ENCODE results near the gene RGS3.

Gene RGS3

GRCh38 chr9:113567361-113568080 is 104.0 kb downstream of the RGS3 start:
- Mint-ChIP-seq H3K27ac (peak overlapping the region in 1 of 2 donors; percentile 86), H3K27me3 (no peaks in the 10 kb centered on the region), H3K9me3 (no peaks in the 10 kb centered on the region), H3K4me3 (no peak overlapping the region), H3K4me1 (peaks cover 75% of the 10 kb centered on the region)
- DNase-seq (no peak), ATAC-seq (no peak)

- no peak overlapping the region for H3K27ac Mint-ChIP-seq
- no peak for DNase-seq
- H3K9me3 Mint-ChIP-seq: no peaks in the 10 kb centered on the region
- H3K4me1 Mint-ChIP-seq: peaks cover 78% of the 10 kb centered on the region
- H3K27me3 Mint-ChIP-seq: no peaks in the 10 kb centered on the region
- no peak overlapping the region for H3K4me3 Mint-ChIP-seq
- ATAC-seq: no peak
These were observed 104.5 kb downstream of the RGS3 start for GRCh38 chr9:113568081-113568435.

GRCh38 chr9:113568571-113569321 is 105.2 kb downstream of the RGS3 start:
- Mint-ChIP-seq H3K27me3 (no peaks in the 10 kb centered on the region), H3K9me3 (no peaks in the 10 kb centered on the region), H3K4me3 (no peak overlapping the region), H3K4me1 (peaks cover 78% of the 10 kb centered on the region), H3K27ac (peak overlapping the region in 1 of 2 donors; percentile 48)
- DNase-seq (no peak), ATAC-seq (no peak)

- Mint-ChIP-seq H3K27me3 (no peaks in the 10 kb centered on the region), H3K9me3 (no peaks in the 10 kb centered on the region), H3K27ac (peak overlapping the region in 1 of 2 donors; percentile 48), H3K4me1 (peaks cover 79% of the 10 kb centered on the region), H3K4me3 (no peak overlapping the region)
- ATAC-seq (no peak), DNase-seq (no peak)
These were observed 106.0 kb downstream of the RGS3 start for GRCh38 chr9:113569472-113570060.

- no peaks in the 10 kb centered on the region for H3K27me3 Mint-ChIP-seq
- H3K9me3 Mint-ChIP-seq: no peaks in the 10 kb centered on the region
- H3K4me1 Mint-ChIP-seq: peaks cover 79% of the 10 kb centered on the region
- DNase-seq (no peak), ATAC-seq (no peak)
- H3K27ac Mint-ChIP-seq: no peak overlapping the region
- H3K4me3 Mint-ChIP-seq: no peak overlapping the region
These were observed 106.6 kb downstream of the RGS3 start for GRCh38 chr9:113570106-113570505.

- Mint-ChIP-seq H3K4me1 (peaks cover 77% of the 10 kb centered on the region), H3K27me3 (no peaks in the 10 kb centered on the region), H3K27ac (no peak overlapping the region), H3K4me3 (no peak overlapping the region), H3K9me3 (no peaks in the 10 kb centered on the region)
- DNase-seq: no peak
- ATAC-seq: no peak
These were observed 107.5 kb downstream of the RGS3 start for GRCh38 chr9:113570749-113571711.

GRCh38 chr9:113572076-113572861 is 108.7 kb downstream of the RGS3 start:
- Mint-ChIP-seq H3K9me3 (no peaks in the 10 kb centered on the region), H3K27me3 (no peaks in the 10 kb centered on the region), H3K4me1 (peaks cover 75% of the 10 kb centered on the region), H3K4me3 (no peak overlapping the region), H3K27ac (peak overlapping the region; percentile 0 to 68)
- no peak for DNase-seq
- ATAC-seq: peak; percentile 19

GRCh38 chr9:113573046-113573958 is 109.8 kb downstream of the RGS3 start:
- DNase-seq (no peak), ATAC-seq (no peak)
- peak overlapping the region in 1 of 2 donors; percentile 50 for H3K27ac Mint-ChIP-seq
- H3K9me3 Mint-ChIP-seq: no peaks in the 10 kb centered on the region
- H3K27me3 Mint-ChIP-seq: no peaks in the 10 kb centered on the region
- no peak overlapping the region for H3K4me3 Mint-ChIP-seq
- peaks cover 81% of the 10 kb centered on the region for H3K4me1 Mint-ChIP-seq

- Mint-ChIP-seq H3K27ac (peak overlapping the region; percentile 43 to 67), H3K4me3 (no peak overlapping the region), H3K4me1 (peaks cover 86% of the 10 kb centered on the region), H3K9me3 (no peaks in the 10 kb centered on the region), H3K27me3 (no peaks in the 10 kb centered on the region)
- DNase-seq: no peak
- ATAC-seq: no peak
These were observed 110.4 kb downstream of the RGS3 start for GRCh38 chr9:113573959-113574352.

- Mint-ChIP-seq H3K4me1 (peaks cover 88% of the 10 kb centered on the region), H3K4me3 (no peak overlapping the region), H3K27me3 (no peaks in the 10 kb centered on the region), H3K9me3 (no peaks in the 10 kb centered on the region), H3K27ac (peak overlapping the region; percentile 43 to 67)
- ATAC-seq (no peak), DNase-seq (no peak)
These were observed 111.1 kb downstream of the RGS3 start for GRCh38 chr9:113574441-113575262.

- Mint-ChIP-seq H3K4me1 (peaks cover 95% of the 10 kb centered on the region), H3K27me3 (no peaks in the 10 kb centered on the region), H3K9me3 (no peaks in the 10 kb centered on the region), H3K27ac (no peak overlapping the region), H3K4me3 (peak overlapping the region in 1 of 2 donors; percentile 87)
- DNase-seq (no peak), ATAC-seq (no peak)
These were observed 114.2 kb downstream of the RGS3 start for GRCh38 chr9:113577525-113578261.

- peak; percentile 1 for ATAC-seq
- Mint-ChIP-seq H3K9me3 (no peaks in the 10 kb centered on the region), H3K4me3 (peak overlapping the region; percentile 85 to 87), H3K27me3 (no peaks in the 10 kb centered on the region), H3K27ac (peak overlapping the region; percentile 20 to 90), H3K4me1 (peaks cover 95% of the 10 kb centered on the region)
- no peak for DNase-seq
These were observed 114.8 kb downstream of the RGS3 start for GRCh38 chr9:113578279-113578865.

All from stimulated activated naive CD8-positive, alpha-beta T cell treated with anti-CD3 and anti-CD28 coated beads, Interleukin-15, amount 100 ng/mL, for 72 hours (primary cell).